NCI-H2081 (cell line): ENCODE data around the gene GMDS.

ENCODE experiments used
- DNase-seq, 2 experiments: peaks; one replicate each; lab custom pipeline; 2025; lab: John Stamatoyannopoulos, UW

GMDS gene

DNA sequence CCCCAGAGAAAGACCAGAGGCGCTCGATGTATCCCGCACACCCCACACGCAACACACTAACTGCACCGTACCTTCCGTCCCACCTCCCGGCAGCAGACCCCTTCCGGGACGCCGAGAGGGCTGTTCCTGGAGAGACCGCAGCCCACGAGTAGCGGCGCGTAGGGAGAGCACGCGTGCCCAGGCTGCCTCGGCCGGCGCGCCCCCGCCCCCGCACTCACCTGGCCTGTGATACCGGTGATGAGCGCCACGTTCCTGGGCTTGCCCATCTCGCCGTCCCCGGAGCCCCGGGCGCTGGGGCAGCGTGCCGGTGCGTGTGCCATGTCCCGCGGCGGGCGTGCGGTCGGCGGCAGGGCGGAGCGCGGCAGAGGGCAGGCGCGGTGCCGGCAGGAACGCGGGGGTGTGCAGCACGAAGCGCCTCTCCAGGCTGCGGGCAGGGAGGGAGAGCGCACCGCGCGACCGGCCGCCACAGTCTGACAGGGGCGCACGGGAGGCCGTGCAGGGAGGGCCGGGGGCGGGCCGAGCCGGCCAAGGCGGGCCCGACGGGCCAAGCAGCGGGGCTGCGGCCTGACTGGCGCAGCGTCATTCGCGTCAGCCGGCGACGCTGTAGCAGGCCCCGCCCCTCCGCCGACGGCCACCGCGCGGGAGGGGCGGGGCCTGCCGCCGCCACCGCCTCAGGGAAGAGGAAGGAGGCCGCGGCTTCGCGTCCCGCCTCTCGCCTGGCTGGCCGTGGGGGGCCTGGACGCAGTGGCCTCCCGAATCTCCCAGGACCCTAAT, at the start of gene GMDS:
Gene GMDS, minus strand, starts transcription at position 503 of the 774 bp plus-strand sequence.
- peak; percentile 86 to 93 for DNase-seq

DNA sequence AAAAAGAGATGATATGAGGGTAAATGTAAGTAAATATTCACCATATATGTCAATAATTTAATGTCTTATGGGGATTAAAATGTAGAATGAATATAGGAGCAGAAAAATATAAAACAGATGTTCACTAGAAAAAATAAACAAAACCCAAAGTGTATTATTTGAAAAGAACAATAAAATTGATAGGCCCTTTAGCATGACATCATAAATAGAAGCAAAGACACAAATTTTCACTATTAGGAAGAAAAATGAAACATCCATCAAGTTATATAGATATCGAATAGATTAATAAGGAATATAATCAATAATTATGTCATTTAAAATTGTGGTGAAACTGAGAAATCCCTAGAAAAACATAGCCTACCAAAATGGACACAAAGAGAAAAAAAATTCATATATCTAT, 40.1 kb upstream of the GMDS start:
- DNase-seq, result no peak

DNA sequence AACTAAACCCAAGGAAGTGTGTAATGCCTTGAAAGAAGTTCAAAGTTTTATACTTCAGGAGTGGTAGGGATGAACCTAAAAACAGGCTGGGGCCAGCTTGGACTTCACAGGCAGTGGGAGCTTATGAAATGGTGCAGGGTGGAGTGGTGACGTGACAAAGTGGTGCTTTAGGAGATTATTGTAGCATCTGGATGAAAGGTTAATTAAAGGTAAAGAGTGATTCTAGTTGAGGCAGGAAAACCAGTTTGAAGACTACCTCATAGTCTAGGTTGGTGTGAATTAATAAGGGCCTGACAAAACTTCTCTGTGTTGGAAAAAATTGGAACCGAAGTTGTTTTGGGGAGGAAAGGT, 30.5 kb upstream of the GMDS start:
- no peak for DNase-seq

DNA sequence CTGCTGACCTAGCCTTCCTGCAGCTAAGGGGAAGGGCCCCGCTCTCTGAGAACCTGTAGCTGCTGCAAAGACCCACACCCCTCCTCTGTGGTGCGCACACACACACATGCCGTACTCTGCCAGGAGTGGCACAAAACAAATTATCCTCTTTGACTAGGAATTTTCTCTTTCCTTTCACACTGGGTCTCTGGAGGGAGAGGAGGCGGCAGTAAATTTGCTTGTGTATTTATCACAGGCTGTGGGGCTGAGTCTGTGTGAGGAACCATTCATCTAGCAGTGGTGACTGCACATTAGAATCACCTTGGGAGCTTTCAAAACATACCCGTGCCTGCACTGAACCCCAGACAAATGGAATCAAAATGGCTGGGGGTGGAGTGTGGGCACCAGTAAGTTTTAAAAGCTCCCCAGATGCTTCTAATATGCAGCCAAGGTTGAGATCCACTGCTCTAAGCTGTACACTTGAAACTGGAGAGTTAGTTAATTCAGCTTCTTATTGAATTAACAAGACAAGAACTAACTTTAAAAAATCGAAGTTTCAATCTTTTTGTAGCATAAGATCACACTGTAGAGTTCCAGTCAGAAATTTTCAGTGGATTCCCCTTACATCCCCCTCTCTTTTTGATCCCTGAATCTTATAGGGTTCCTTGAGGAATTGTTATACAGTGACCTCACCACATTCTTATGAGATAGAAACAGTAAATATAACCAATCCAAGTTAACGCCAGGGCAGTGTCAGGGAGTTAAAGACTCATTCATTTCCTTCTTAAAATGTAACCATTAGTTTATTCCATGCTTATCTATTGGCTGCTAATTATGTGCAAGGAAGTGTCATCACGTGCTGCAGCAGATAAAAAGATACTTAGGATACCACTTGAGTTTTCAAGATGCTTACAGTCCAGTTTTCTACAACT, 29.8 kb upstream of the GMDS start:
- peak in 1 of 2 experiments; percentile 51 for DNase-seq

DNA sequence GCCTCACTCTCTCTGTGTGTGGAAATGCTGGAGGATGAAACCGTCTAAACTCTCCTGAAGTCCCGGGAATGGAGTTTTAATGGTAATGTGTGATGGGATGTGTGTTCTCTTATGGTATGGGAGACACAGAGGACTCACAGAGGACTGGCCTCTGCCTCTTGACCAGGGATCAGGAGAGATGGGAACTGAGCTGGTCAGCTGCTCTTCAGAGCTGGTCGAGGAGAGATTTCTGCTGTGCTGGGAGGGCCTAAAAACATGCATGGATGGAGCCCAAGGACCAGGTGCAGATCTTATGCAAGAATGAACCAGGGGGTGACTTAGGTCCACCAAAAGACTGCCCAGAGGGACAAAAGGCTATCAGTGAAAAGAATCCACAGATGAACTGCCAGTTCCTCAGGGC, 27.3 kb upstream of the GMDS start:
- no peak for DNase-seq

DNA sequence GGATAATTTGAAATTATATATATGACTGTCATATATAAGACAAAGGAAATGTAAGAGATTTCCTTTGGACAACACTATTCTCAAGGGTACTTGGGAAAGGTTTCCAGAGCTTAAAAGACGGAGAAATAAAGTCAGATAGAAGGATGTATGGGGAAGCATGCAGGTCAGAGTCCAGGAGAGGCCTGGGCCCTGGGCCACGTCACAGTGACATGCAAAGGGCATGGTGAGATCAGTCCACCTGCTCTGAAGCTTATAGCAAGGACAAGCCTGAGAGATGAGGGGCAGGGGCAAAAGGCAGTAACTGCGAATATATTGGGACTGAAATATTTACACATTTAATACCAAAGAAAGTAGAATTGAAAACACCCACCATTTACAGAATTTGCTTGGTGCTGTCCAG, 24.6 kb upstream of the GMDS start:
- no peak for DNase-seq

DNA sequence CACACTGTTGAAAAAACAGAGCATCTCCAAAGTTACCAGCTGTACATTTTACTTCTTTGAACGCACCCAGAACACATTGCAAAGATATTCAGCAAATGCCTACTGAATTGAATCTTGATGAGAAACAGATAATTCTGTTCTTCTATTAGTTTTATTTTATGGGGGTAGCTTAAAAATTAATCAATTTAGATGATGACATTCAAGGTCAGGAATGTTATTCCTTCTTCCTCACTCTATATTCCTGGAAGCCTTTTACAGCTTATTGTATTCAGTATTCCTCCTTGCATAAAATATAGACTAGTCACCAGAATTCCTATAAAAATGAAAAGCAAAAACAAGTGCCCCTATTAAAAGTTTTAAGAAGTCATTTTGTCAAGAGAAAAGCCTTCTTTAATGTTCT, 21.4 kb upstream of the GMDS start:
- no peak for DNase-seq

DNA sequence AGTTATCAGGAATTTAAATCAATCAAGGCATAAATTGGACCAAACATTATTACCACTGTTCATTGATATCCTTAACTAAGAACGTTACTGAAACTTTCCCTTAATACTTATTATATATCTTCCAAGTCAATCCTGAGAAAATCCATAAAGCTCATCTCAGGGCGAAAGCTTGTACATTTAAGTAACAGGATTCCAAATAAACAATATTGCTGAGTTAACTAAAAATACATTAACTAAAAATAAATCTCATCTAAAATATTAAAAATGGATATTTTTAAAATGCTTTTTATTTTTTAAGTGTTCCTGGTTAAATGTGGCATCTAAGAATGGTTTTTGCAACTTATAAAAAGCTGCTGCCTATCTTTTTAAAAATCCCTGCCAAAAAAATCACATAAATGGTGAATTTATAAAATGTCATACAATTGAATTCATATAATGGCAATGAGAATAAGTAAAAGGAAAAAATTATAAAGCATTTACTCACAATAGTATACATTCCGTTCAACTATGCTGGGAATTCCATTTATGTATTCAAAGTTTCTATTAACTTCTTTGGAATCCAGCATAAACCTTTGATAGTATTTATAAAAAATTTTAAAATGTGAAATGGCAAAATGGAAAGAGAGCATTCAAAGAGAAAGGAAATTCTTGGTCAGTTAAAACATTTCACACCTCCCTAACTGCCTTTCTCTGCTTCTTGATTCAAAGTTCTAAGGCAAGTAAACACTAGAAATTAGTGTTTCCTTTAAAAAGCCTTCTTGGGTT, 20.8 kb upstream of the GMDS start:
- no peak for DNase-seq

DNA sequence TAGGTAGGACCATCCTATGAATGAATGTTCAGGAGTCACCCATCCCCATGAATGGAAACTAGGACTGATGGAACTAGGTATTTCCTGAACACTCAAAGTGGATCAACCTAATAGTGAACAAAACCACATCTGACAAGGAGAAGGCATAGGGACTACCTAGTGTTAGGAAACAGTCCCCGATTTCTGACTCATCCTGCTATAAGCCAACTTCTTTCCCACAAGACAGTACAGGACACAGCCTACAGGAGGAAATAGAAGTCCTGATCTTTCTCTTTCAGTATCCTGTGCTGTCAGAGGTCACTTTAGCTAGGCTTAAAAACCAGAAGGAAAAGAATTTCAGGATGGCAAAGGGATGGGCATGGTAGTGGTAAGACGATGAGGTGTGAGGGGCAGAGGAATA, 19.5 kb upstream of the GMDS start:
- no peak for DNase-seq

DNA sequence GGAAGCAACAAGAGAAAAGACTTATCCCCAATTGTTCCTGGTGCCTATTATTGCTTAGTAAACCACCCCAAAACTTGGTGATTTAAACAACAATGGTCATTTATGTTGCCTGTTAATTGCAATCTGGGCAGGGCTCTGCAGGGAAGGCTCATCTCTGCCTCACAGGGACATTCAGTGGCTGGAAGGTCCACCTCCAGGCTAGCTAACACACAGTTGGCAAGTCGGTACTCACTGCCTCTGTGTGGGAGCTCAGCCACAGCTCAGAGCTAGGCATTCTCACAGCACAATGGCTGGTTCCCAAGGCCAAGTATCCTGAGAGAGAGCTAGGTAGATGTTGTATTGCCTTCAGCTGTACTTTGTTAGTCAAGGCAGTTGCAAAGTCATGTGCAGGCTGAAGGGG, 18.5 kb upstream of the GMDS start:
- no peak for DNase-seq

DNA sequence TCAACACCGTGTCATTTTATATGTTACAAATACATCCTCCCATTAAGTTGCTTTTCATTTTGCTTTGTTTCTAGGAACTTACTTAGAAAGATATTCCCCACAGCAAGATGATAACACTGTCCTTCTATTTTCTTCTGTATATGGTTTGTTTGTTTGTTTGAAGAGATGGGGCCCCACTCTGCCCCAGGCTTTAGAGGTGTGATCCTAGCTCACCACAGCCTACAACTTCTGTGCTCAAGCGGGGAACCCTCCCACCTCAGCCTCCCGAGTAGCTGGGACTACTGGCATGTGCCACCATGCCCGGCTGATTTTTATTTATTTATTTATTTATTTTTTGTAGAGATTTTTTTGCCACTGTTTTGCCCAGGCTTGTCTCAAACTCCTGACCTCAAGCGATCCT, 14.2 kb upstream of the GMDS start:
- DNase-seq, result no peak

DNA sequence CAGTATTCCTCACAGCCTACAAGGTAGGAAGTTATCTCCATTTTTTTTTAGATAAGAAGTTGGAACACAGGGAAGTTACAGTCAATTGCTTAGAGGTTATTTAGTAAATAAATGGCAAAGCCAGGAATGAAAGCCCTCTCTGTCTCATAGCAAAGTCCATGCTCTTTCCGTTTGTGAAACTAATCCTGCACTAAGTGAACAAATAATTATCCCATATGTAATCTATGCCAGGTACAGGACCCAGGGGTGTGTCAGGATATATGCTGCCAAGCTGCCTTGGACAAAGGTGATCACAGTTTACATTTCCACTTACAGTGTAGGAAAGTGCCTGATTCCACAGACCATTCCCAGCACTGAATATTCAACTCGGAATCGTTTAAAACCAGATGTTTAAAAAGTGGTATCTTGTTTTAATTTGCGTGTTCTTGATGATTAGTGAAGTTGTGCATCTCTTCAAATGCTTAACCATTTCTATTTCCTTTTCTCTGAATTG, 13.6 kb upstream of the GMDS start:
- DNase-seq, result peak in 1 of 2 experiments; percentile 31

DNA sequence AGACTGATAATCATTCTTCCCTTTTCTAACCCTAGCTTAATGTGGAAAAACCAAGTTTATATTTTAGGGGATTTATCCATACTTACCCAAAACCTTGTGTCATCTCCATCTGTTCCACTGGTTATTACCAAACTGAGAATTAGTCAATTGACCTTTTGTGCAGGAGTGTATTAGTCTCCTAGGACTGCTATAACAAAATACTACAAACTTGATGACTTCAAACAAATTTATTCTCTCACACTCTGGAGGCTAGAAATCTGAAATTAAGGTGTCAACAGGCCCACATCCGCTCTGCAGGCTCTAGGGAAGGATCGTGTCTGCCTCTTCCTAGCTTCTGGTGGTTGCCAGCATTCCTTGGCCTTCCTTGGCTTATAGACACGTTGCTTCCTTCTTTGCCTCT, 12.7 kb upstream of the GMDS start:
- no peak for DNase-seq

DNA sequence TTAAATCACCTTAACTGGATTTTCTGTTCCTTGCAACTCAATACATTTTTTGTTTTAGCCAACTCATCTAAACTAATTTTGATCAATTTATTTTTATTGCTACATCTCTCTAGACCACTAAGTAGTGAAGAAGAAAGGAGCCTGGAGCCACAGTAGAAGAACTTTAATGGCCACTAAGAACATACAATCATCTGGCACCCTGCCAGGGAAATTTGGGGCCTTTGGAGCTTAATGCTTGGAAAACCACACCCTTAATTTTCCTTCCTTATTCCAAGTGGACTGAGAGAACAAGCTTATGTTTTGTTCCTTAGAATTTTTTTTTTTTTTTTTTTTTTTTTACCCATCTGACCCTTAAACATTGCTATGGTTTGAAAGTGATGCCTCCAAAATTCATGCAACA, 12.0 kb upstream of the GMDS start:
- DNase-seq, result no peak

DNA sequence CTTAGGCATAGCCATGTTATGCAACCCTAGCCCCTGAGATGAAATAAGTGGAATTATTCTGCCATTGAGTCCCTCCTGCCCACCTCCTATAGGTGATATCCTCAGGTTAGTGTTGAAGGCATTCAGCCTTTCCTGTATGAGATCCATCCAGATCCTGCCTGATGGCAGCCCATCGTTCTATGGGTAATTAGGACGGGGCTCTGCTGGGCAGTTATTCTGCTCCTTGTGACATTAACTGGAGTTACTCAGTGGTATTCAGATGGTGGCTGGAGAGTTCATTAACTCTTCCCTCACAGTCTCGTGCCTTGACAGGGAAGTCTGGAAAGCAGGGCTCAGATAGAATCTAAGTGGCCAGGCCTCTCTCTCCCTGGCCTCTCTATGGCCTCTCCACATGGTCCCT, 9.3 kb upstream of the GMDS start:
- no peak for DNase-seq

DNA sequence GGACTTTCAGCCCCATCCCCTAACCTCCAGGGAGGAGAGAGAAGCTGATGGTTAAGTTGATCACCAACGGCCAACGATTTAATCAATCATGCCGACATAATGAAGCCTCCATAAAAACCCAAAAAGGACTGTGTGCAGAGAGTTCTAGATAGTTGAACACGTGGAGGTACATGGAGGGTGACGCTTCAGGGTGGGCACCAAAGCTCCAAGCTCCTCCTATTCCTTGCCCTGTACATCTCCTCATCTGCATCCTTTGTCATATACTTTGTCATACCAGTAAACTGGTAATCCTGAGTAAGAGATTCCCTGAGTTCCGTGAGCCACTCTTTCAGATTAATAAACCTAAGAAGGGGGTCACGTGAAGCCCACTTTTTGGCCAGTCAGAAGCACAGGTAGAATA, 3.7 kb upstream of the GMDS start:
- no peak for DNase-seq

DNA sequence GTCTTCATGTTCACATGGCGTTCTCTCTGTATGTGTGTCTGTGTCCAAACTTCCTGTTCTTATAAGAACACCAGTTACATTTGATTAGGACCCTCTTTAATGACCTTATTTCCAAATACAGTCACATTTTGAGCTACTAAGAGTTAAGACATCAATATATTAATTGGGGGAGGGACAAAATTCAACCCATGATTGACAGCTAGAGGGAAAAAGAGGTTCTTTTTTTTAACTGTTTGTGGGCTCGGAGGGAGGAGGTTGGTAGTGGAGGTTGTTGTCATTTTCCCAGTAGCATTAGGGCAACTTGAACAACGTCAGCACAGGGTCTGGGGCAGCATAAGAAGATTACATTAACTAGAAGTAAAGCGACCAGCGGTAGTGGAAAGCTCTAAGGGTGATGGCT, 2.3 kb upstream of the GMDS start:
- DNase-seq, result no peak

DNA sequence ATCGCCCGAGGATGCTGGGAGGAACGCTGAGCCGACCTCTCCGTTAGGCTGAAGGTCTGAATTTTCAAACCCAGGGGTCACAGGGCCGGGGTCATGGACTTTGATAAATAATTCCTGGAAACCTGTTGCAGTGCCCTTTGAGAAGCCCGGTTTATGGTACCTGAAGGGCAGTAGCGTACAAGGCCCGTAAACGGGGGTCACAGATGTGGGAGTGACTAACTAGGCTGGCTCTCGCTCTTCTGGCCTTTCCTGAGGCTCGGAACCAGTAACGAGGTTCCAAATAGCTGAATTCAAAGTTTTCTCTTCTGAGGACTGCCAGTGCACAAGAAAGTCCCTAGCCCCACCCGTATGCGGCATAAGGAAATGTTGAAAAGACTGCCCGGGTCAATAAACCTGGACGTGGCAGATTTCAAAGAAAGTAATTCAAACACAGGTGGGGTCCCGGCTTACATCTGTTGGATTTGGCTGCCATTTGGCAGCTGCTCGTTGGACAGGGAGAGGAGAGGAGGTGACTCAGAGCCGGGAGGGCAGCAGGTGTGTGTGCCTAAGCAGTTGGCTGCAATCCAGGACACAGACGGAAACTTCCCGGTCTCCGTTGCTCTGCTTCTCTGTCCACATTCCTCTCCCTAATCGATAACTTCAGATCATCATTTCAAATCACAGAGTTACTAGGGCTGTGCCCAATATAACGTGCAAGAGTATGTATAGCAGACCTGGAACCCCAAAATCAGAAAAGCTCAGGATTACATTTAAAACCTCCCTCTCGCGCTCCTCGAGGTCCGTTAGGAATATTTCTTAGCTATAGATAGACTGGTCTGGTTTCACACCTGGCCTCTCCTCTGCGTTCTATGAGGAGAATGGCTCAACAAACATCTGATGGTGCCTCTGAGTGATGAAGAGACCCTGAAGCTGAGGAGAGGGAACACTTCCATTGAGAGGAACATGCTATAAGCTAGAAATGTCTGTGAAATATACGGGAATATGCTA, 765 bp upstream of the GMDS start:
- peak; percentile 89 to 93 for DNase-seq

DNA sequence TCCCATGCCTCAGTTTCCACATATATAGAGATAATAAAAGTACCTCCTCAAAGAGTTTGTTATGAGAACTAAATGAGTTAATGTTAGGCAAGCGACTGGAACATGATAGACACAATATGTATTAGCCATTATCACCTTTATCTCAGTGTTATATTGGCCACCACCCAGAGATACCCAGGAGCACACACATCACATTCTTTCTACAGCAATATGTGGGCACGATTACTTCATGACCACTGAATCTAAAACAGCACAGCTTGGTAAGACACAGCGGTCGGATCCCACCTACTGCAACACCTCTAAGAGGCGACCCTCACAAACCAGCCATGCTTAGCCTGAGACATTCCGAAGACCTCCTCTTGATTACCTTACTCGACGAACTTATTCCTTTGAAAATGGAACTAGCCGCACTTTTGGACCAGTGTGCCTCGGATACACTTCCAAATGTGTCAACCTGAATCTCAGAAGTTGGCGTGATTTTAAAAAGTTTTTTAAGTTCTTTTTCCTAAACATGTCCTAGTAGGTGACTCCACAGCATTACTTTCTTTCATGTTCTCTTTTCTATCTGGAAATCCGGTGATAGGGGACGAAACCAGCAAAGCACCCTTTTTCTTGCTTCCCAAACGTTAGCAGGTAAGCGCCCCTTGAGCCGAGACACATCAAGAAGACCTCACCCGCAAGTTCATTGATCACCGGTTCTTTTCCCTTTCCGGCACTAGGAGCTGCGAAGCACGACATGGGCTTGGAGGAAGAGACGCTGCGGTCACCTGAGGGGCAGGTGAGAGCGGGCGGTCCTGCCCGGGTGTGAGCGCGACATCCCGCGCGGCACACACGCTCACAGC, 923 bp downstream of the GMDS start:
- peak; percentile 33 to 39 for DNase-seq

DNA sequence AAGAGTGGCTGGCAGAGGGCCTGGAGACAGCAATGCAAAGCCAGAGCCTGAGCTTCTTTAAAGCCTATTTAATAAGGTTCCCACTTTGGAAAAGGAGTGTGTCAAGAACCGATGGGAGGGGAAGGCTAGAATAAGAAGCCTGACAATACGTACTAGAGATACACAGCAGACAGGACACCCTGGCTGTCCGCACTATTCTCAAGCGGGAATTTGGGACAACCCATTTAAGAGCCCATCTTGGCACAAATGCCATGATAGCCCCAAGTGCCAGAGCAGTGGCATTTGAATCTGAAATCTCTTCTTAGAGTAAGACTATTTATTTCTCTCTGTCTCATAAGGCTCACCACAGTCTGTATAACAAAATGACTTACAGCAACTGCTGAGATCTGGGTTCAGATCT, 3.1 kb downstream of the GMDS start:
- DNase-seq, result no peak
